Sigmoid colon (tissue), 7 donors: ENCODE data around the gene POMGNT1. TPM values are rescaled to one million over a fixed set of nuclear protein-coding genes. Genes with fewer than 3 reads are reported as not detected.

Source experiments
- DNase-seq: peaks from one replicate; pipeline ENCODE4 v3.0.0-alpha.2; 2019
- H3K27ac ChIP-seq, 4 donors: fragments of 200-600 bp; sonication (generic); one replicate each; pipeline ENCODE4 v1.5.1; 2016 to 2019; ENCODE audit warnings: mild to moderate bottlenecking in 1 of 4
- H3K27me3 ChIP-seq, 3 donors: fragments of 200-600 bp; sonication (generic); one replicate each; pipeline ENCODE4 v1.5.1; 2019; ENCODE audit warnings: mild to moderate bottlenecking in 1 of 3
- H3K36me3 ChIP-seq, 4 donors: fragments of 200-600 bp; sonication (generic); one replicate each; pipeline ENCODE4 v1.5.1; 2016 to 2019
- H3K4me1 ChIP-seq, 4 donors: fragments of 200-600 bp; sonication (generic); one replicate each; pipeline ENCODE4 v1.5.1; 2017 to 2019
- H3K4me3 ChIP-seq, 4 donors: fragments of 200-600 bp; sonication (generic); one replicate each; pipeline ENCODE4 v1.5.1; 2017 to 2019; ENCODE audit warnings: mild to moderate bottlenecking in 2 of 4, moderate library complexity in 1 of 4
- H3K9me3 ChIP-seq, 4 donors: fragments of 200-600 bp in 3 of 4; sonication (generic) in 3 of 4; one replicate each; pipeline versions ENCODE4 v1.5.1 to v1.6.1; 2013 to 2019
- CTCF ChIP-seq, 4 experiments: fragments of 450-650 bp in 3 of 4; fragments of 200-600 bp in 1 of 4; IDR thresholded peaks; one replicate each; pipeline ENCODE4 v1.5.1; 2016 to 2019; ENCODE audit warnings: antibody characterized with exemption in 4 of 4, mild to moderate bottlenecking in 3 of 4, moderate library complexity in 2 of 4
- EP300 ChIP-seq, 4 donors: sonication (generic); formaldehyde crosslinking; IDR thresholded peaks; one replicate each; pipeline ENCODE4 v1.6.1; 2017; ENCODE audit warnings: antibody characterized with exemption in 4 of 4
- POLR2A ChIP-seq, 2 donors: fragments of 450-650 bp; IDR thresholded peaks; one replicate each; pipeline ENCODE4 v1.6.1; 2016; ENCODE audit warnings: antibody characterized with exemption in 2 of 2, mild to moderate bottlenecking in 2 of 2, moderate library complexity in 2 of 2
- POLR2AphosphoS5 ChIP-seq, 4 donors: sonication (generic); formaldehyde crosslinking; IDR thresholded peaks; one replicate each; pipeline ENCODE4 v1.6.1; 2017; ENCODE audit warnings: antibody characterized with exemption in 4 of 4
- WGBS, 2 donors: extraction: QIAGEN DNeasy Blood & Tissue Kit; methylation state at CpG; one replicate each; pipeline ENCODE4 v1.1.7; 2013; 5-methylcytosine and 5-hydroxymethylcytosine counted together
- intact Hi-C: fragments of 100-400 bp; cut with DNase I; formaldehyde crosslinking; loops from one replicate; pipeline ENCODE4 v1.15.1; 2023
- polyA plus RNA-seq, 3 donors: library from polyadenylated mRNA; stranded (reverse); fragments of 200-250 nt; gene quantifications; one replicate each; pipeline ENCODE4 v1.2.3, GENCODE V29; 2013
- total RNA-seq, 4 donors: library from RNA; depleted of rRNA; stranded (reverse); fragments of >200 nt; gene quantifications; one replicate each; pipeline ENCODE4 v1.1.0, GENCODE V29; 2016
- donor health status: healthy with polysubstance abuse.
- donor health status: Bipolar disorder and iron deficiency.
- donor health status: healthy.

The POMGNT1 gene
- total and polyA plus RNA-seq, 7 donors = 5.5 to 37.4 (median 29.9) TPM

- no peak for DNase-seq
- H3K4me1 ChIP-seq = peaks cover 0 to 36% (median 29%) of the 10 kb centered on the region in 4 donors
- H3K27ac ChIP-seq = peak overlapping the region in 2 of 4 donors; percentile 18 to 53
- no peaks in the 10 kb centered on the region for H3K36me3 ChIP-seq
- TF ChIP-seq EP300 (IDR thresholded peaks at IDR 0.05) (no peak), POLR2A (IDR thresholded peaks at IDR 0.05) (no peak), POLR2AphosphoS5 (IDR thresholded peaks at IDR 0.05) (no peak)
- no peak overlapping the region for H3K4me3 ChIP-seq
- peaks cover 0 to 23% (median 5%) of the 10 kb centered on the region in 3 donors for H3K27me3 ChIP-seq
- WGBS, 2 donors = 86 to 87% methylated on average over 8 of the region's 8 CpGs
- intact Hi-C loops = no loop called here
- H3K9me3 ChIP-seq = no peaks in the 10 kb centered on the region
Measured at GRCh38 chr1:46171351-46171750, 26.9 kb downstream of the POMGNT1 start.

- 93 to 95% methylated on average over 3 of the region's 3 CpGs for WGBS, 2 donors
- H3K27ac ChIP-seq = peak overlapping the region in 1 of 4 donors; percentile 21
- intact Hi-C loops = no loop called here
Measured at GRCh38 chr1:46169811-46170454, 28.3 kb downstream of the POMGNT1 start.

GRCh38 chr1:46168477-46168876, 29.8 kb downstream of the POMGNT1 start:
- H3K27me3 ChIP-seq = peaks cover 0 to 23% (median 5%) of the 10 kb centered on the region in 3 donors
- 80 to 86% methylated on average over 1 of the region's 1 CpG for WGBS, 2 donors
- no peaks in the 10 kb centered on the region for H3K36me3 ChIP-seq
- intact Hi-C loops = no loop called here
- no peaks in the 10 kb centered on the region for H3K9me3 ChIP-seq
- no peak overlapping the region for H3K4me3 ChIP-seq
- no peak for TF ChIP-seq POLR2A (IDR thresholded peaks at IDR 0.05)
- no peak for TF ChIP-seq POLR2AphosphoS5 (IDR thresholded peaks at IDR 0.05)
- no peak for TF ChIP-seq CTCF (IDR thresholded peaks at IDR 0.05)
- no peak for TF ChIP-seq EP300 (IDR thresholded peaks at IDR 0.05)
- peaks cover 0 to 19% (median 15%) of the 10 kb centered on the region in 4 donors for H3K4me1 ChIP-seq
- DNase-seq = no peak
- H3K27ac ChIP-seq = no peak overlapping the region

More at GRCh38 chr1:46169811-46170454, 28.3 kb downstream of the POMGNT1 start:
- no peak overlapping the region for H3K4me3 ChIP-seq
- TF ChIP-seq POLR2AphosphoS5 (IDR thresholded peaks at IDR 0.05) (no peak), EP300 (IDR thresholded peaks at IDR 0.05) (no peak), CTCF (IDR thresholded peaks at IDR 0.05) (no peak), POLR2A (IDR thresholded peaks at IDR 0.05) (no peak)
- H3K9me3 ChIP-seq = no peaks in the 10 kb centered on the region
- DNase-seq = no peak
- H3K36me3 ChIP-seq = no peaks in the 10 kb centered on the region
- H3K27me3 ChIP-seq = peaks cover 0 to 23% (median 5%) of the 10 kb centered on the region in 3 donors
- peaks cover 0 to 34% (median 29%) of the 10 kb centered on the region in 4 donors for H3K4me1 ChIP-seq

GRCh38 chr1:46166521-46167462, 31.4 kb downstream of the POMGNT1 start:
- Histone ChIP-seq H3K27me3 (peaks cover 0 to 23% (median 5%) of the 10 kb centered on the region in 3 donors), H3K9me3 (no peaks in the 10 kb centered on the region), H3K36me3 (no peaks in the 10 kb centered on the region), H3K4me3 (peak overlapping the region; percentile 15 to 50 (median 44)), H3K27ac (peak overlapping the region in 3 of 4 donors; percentile 14 to 74 (median 49)), H3K4me1 (peaks cover 0 to 13% (median 10%) of the 10 kb centered on the region in 4 donors)
- intact Hi-C loops = no loop called here
- WGBS, 2 donors = 9 to 17% methylated on average over 47 of the region's 47 CpGs
- TF ChIP-seq CTCF (IDR thresholded peaks at IDR 0.05) = no peak
- peak in 1 of 4 donors; percentile 26 for TF ChIP-seq EP300 (IDR thresholded peaks at IDR 0.05)
- TF ChIP-seq POLR2A (IDR thresholded peaks at IDR 0.05) = no peak
- TF ChIP-seq POLR2AphosphoS5 (IDR thresholded peaks at IDR 0.05) = peak; percentile 6 to 42 (median 28)
- DNase-seq = peak; percentile 72

- Histone ChIP-seq H3K4me1 (no peaks in the 10 kb centered on the region), H3K27ac (no peak overlapping the region), H3K4me3 (no peak overlapping the region), H3K9me3 (no peaks in the 10 kb centered on the region), H3K27me3 (no peaks in the 10 kb centered on the region), H3K36me3 (no peaks in the 10 kb centered on the region)
- TF ChIP-seq POLR2AphosphoS5 (IDR thresholded peaks at IDR 0.05) = no peak
- TF ChIP-seq EP300 (IDR thresholded peaks at IDR 0.05) = no peak
- TF ChIP-seq CTCF (IDR thresholded peaks at IDR 0.05) = no peak
- no peak for TF ChIP-seq POLR2A (IDR thresholded peaks at IDR 0.05)
- no peak for DNase-seq
- WGBS, 2 donors = 92 to 93% methylated on average over 1 of the region's 1 CpG
- intact Hi-C loops = no loop called here
Measured at GRCh38 chr1:46160212-46160611, 38.0 kb downstream of the POMGNT1 start.
